ENCODE data around the gene PORCN.

GRCh38 chrX:48522291-48522690, 13.5 kb downstream of the PORCN start:
- no peak for TF ChIP-seq EZH2 (IDR thresholded peaks at IDR 0.05; ENCODE audit: borderline replicate concordance, low read length)
- no peak for TF ChIP-seq CTCF (IDR thresholded peaks at IDR 0.05; ENCODE audit: low read length)
